Measurements from ENCODE around the gene RAMP1.
"Not testable (repeated sequence)": the region's sequence is repeated elsewhere in the genome, so short reads cannot be mapped to it uniquely, and the experiment has no call there.

RAMP1 gene

GRCh38 chr2:237863689-237864443 lies 4.4 kb downstream of the RAMP1 start:
- no peak for DNase-seq

GRCh38 chr2:237864444-237864931 lies 5.1 kb downstream of the RAMP1 start:
- no peak for DNase-seq

- DNase-seq = no peak
Observed at GRCh38 chr2:237864940-237865622, 5.7 kb downstream of the RAMP1 start.

GRCh38 chr2:237865623-237866041 lies 6.2 kb downstream of the RAMP1 start:
- no peak for DNase-seq

DNA sequence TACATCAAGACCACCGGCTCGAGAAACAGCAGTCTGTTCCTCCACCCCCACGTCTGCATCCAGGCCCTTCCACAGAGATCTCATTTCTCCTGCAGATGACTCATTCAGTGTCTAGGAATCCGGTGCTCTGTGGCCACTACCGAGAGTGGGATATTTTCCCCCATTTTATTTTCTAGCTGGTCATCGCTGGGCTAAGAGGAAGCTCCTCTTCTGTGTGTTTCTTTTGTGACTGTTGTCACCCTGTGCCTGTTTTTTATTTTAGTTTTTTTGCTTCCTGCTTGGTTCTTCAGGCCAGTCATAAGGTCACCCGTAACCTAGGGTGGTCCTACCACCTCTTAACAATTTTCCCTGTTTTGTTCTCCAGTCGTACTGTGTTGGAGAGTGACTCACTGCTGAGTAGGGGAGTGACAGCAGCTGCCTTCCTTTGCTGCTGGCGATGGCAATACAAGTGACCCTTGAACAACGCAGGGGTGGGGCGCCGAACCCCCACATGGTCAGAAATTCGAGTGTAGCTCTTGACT lies 6.7 kb downstream of the RAMP1 start:
- no peak for DNase-seq

GRCh38 chr2:237867465-237867864 lies 8.0 kb downstream of the RAMP1 start:
- DNase-seq = no peak

DNA sequence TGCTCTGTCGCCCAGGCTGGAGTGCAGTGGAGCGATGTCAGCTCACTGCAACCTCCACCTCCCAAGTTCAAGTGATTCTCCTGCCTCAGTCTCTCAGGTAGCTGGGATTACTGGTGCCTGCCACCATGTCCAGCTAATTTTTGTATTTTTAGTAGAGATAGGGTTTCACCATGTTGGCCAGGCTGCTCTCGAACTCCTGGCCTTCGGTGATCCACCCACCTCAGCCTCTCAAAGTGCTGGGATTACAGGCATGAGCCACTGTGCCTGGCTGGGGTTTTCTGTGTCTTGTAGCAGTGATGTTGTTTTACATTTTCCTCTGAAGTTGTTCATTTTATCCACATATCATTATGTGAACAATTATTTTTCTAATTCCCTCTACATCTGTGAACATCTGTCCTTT lies 8.7 kb downstream of the RAMP1 start:
- not testable (repeated sequence) for DNase-seq

- no peak for DNase-seq
Observed at GRCh38 chr2:237868631-237869342, 9.4 kb downstream of the RAMP1 start.

GRCh38 chr2:237869343-237870102 lies 10.1 kb downstream of the RAMP1 start:
- DNase-seq = no peak

DNA sequence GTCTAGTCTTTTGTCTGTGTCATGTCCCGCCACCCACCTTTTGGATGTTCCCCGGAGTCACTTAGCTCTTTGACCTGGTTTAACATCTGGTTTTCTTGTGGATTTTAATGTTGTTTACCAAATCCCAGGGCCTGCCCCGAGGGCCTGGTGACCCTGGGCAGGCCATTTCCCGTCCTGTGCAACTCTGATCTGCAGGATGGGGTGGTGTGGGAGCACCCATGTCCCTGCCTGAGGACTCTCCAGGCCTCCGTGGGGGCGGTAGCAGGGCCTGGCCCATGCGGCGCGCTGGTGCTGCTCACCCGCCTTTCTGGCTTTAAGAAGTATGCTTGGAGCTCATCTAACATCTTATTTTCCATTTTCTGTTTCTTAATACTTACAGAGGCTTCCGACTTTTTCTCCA lies 10.7 kb downstream of the RAMP1 start:
- DNase-seq = no peak

DNA sequence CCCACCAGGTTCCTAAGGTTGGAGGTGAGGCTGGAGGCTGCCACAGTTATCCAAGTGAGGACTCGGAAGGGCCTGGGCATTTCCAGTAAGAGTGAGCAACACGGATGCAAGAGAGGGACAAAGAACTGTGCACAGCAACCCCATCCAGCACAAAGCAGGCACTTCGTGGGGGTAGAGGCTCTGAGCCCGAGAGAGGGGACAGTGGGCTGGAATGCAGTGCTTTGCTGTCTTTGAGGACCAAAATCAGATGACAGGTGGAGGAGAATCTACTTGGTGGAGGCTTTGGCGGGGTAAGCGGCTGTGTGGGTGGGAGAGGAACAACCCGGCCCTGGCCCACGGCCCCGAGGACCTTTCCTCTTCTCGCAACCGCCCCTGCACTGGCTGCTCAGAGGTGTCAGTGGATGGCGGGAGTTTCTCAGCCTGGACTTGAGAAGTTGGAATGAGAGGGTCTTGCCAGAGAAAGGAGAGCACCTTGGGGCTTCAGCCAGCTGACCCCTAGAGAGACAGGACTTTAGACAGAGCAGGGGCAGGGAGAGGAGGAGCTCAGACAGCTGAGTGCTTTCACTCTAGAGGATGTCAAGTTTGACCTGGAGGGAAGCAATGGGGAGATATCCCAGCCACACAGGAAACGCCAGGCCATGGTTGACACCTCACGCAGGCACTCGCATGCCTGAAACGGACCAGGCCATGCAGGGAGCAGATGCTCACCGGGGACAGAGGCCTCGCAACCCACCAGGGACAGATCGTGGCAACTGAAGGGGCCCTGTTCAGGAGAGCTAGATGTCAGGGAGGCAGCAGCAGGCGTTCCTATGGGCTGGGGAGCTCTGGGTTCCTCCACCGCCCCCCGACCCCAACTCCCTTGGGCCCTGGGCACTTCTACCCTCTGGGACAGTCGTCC lies 11.6 kb downstream of the RAMP1 start:
- no peak for DNase-seq

DNA sequence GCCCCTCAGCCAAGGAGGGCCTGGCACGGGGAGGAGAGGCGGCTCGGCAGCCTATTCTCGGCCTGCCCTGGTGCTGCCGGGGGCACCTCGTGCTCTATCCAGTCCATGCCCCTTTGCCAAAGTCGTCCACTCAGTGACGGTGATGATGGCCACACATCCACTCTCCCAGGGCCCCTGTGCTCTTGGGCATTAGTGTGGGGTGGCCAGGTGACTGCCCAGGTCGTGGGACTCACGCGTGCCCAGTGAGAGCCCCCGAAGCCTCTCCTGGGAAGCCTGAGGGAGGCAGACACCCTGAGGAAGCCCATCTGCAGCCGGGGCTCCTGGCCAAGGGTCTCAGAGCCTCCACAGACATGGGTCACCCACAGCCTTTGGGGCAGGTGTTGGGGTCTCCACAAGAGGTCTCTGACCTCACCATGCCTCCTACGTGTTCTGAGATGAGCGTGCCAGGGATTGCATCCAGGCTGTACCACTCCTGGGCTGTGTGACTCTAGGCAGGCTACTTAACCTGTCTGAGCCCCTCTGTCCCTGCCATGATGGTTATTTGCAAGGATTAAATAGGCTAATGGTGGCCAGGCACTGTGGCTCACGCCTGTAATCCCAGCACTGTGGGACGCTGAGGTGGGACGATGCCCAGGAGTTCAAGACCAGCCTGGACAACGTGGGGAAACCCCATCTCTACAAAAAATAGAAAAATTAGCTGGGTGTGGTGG lies 12.9 kb downstream of the RAMP1 start:
- DNase-seq = no peak

GRCh38 chr2:237873421-237873831 lies 14.0 kb downstream of the RAMP1 start:
- DNase-seq = no peak

- no peak for DNase-seq
Observed at GRCh38 chr2:237873897-237874551, 14.6 kb downstream of the RAMP1 start.

GRCh38 chr2:237874585-237875161 lies 15.2 kb downstream of the RAMP1 start:
- DNase-seq = no peak

DNA sequence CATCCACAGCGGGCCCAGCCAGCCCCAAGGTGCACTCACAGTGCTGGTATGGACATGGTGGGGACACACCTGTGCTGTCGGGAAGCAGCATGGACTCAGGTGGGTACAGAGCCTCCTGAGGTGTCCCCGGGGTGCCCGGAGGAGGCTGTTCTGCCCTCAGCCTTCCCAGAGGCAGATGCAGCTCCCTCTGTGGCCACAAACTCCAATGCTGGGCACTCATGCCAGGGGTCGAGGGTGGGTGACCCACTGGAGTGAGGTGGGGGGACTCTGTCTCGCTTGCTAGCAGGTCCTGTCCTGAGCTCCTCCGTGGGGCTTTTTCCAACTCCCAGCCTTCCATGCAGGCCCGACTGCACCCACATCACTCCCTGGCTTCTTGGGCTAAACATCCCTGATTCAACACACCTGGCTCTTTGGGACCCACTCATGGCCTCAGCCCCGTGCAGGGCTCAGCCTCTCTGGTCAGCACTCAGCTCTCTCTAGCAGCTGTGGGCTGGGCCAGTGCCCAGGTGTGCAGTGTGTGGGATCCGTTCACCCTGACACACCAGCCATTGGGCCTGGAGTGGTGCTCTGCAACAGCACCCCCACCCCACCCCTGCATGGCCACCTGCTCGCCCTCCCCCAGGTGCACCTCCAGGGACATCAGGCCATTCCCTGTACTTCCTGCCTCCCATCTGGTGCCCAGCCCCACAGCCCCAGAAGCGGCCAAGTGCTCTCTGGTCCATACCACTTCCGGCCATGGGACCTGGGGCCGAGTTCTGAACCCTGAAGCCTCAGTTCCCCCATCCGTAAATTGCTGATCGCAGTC lies 16.0 kb downstream of the RAMP1 start:
- DNase-seq = no peak

DNA sequence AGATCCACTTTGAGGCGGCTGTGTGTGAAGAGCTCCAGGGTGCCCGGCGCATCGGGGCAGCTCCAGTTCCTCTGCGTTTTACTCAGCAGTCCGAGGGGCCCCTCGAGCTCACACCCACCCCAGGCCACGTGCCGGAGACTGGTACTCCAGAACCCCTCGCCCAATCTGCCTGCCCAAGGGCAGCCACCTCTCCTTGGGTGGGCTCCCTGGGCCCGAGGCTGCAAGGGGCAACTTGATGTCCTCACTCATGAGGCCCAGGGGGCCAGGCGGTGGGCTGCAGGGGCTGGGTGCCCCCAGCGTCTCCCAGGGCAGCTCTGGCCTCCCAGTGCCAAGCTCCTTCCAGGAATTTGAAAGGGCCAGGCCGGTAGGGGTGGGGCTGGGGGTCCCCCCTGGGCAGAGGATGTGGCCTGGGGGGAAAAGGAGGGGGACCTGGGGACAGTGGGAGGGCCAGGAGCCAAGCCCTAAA lies 16.7 kb downstream of the RAMP1 start:
- no peak for DNase-seq

GRCh38 chr2:237876532-237876931 lies 17.1 kb downstream of the RAMP1 start:
- DNase-seq = no peak

DNA sequence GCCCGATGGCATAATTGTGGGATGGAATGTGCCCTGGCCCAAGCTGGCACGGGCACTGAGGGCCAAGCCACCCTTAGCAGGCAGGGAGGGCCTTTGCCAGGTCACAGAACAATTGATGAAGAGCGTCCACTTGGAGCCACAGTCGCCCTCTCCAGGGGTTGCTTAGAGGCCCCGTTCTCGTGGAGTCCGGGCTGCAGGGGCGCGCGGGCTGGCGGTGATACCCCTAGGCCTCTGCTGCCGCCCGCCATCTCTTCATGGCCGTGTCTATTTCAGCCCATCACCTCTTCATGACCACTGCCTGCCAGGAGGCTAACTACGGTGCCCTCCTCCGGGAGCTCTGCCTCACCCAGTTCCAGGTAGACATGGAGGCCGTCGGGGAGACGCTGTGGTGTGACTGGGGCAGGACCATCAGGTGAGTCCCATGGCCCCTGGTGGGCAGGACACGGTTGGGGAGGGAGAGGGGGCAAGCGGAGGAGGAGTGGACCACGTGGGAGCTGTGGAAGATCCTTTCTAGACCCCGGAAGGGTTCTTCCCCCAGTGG lies 17.6 kb downstream of the RAMP1 start:
- DNase-seq = no peak

All from central memory CD4-positive, alpha-beta T cell (primary cell).